IPS-18c (cell line): ENCODE data around the gene ASTL.
"Not testable (repeated sequence)": the region's sequence is repeated elsewhere in the genome, so short reads cannot be mapped to it uniquely, and the experiment has no call there.

Experiments
- H3K4me3 ChIP-seq: 2 replicates; pipeline ENCODE4 v1.7.0; 2013; ENCODE audit warnings: low read depth, mild to moderate bottlenecking, low read length, moderate library complexity; ENCODE audit not compliant: insufficient read depth
- H3K9me3 ChIP-seq: one replicate; pipeline ENCODE4 v1.6.1; 2013; ENCODE audit warnings: mild to moderate bottlenecking, low read length, moderate library complexity; ENCODE audit not compliant: control insufficient read depth, insufficient read depth

ASTL gene

GRCh38 chr2:96087130-96087529, 51.2 kb downstream of the ASTL start:
- H3K9me3 ChIP-seq: no peaks in the 10 kb centered on the region

GRCh38 chr2:96085541-96086355, 52.6 kb downstream of the ASTL start:
- Histone ChIP-seq H3K9me3 (no peaks in the 10 kb centered on the region), H3K4me3 (no peak overlapping the region)

More at GRCh38 chr2:96087130-96087529, 51.2 kb downstream of the ASTL start:
- no peak overlapping the region for H3K4me3 ChIP-seq

GRCh38 chr2:96084858-96085518, 53.3 kb downstream of the ASTL start:
- not testable (repeated sequence) for H3K4me3 ChIP-seq

GRCh38 chr2:96083989-96084857, 54.1 kb downstream of the ASTL start:
- H3K9me3 ChIP-seq: no peaks in the 10 kb centered on the region
- no peak overlapping the region for H3K4me3 ChIP-seq

More at GRCh38 chr2:96084858-96085518, 53.3 kb downstream of the ASTL start:
- H3K9me3 ChIP-seq: not testable (repeated sequence)

GRCh38 chr2:96083064-96083939, 55.0 kb downstream of the ASTL start:
- Histone ChIP-seq H3K4me3 (no peak overlapping the region), H3K9me3 (no peaks in the 10 kb centered on the region)

GRCh38 chr2:96082211-96083063, 55.9 kb downstream of the ASTL start:
- no peak overlapping the region for H3K4me3 ChIP-seq
- no peaks in the 10 kb centered on the region for H3K9me3 ChIP-seq

GRCh38 chr2:96081042-96081441, 57.3 kb downstream of the ASTL start:
- H3K4me3 ChIP-seq: no peak overlapping the region
- no peaks in the 10 kb centered on the region for H3K9me3 ChIP-seq

GRCh38 chr2:96075199-96075771, 63.0 kb downstream of the ASTL start:
- Histone ChIP-seq H3K9me3 (no peaks in the 10 kb centered on the region), H3K4me3 (no peak overlapping the region)

GRCh38 chr2:96074156-96074555, 64.1 kb downstream of the ASTL start:
- H3K9me3 ChIP-seq: no peaks in the 10 kb centered on the region
- no peak overlapping the region for H3K4me3 ChIP-seq

- H3K9me3 ChIP-seq: no peaks in the 10 kb centered on the region
Measured at GRCh38 chr2:96073170-96073775, 65.0 kb downstream of the ASTL start.

More at GRCh38 chr2:96073170-96073775, 65.0 kb downstream of the ASTL start:
- no peak overlapping the region for H3K4me3 ChIP-seq
